T-helper 17 cell (primary cell): ENCODE results near the gene MBD3. TPM values are rescaled to one million over a fixed set of nuclear protein-coding genes. Genes with fewer than 3 reads are reported as not detected.

ENCODE experiments used
- ATAC-seq: fragments of 150-1000 bp; cut with Tn5 transposase; 2 replicates; pipeline ENCODE4 v1.10.0; 2021; ENCODE audit warnings: mild to moderate bottlenecking, moderate library complexity
- DNase-seq, 3 donors: peaks; one replicate each; pipeline versions ENCODE4 v3.0.0 to v3.0.0-alpha.2; 2020 to 2021
- H3K9me3 ChIP-seq: one replicate; pipeline ENCODE4 v1.7.0; 2013; ENCODE audit warnings: low read length, mild to moderate bottlenecking; ENCODE audit not compliant: control insufficient read depth, poor library complexity, severe bottlenecking
- H3K27ac Mint-ChIP-seq: one replicate; pipeline ENCODE4 v1.8.0; 2022; ENCODE audit warnings: mild to moderate bottlenecking, moderate library complexity, mixed read lengths
- H3K27me3 Mint-ChIP-seq: one replicate; pipeline ENCODE4 v1.8.0; 2022; ENCODE audit warnings: mixed read lengths
- H3K36me3 Mint-ChIP-seq: one replicate; pipeline ENCODE4 v1.8.0; 2022; ENCODE audit warnings: low read depth, mixed read lengths
- H3K4me1 Mint-ChIP-seq: one replicate; pipeline ENCODE4 v1.8.0; 2022; ENCODE audit warnings: mild to moderate bottlenecking, mixed read lengths
- H3K4me3 Mint-ChIP-seq: one replicate; pipeline ENCODE4 v1.8.0; 2022; ENCODE audit warnings: mild to moderate bottlenecking, moderate library complexity, mixed read lengths
- total RNA-seq, 4 donors: library from RNA in 2 of 4; stranded (reverse) in 2 of 4; gene quantifications; one replicate each; pipeline ENCODE4 v1.2.3 and lab custom pipeline; 2022 to 2026

Gene MBD3
- total RNA-seq, 2 donors from 2014 or later: 37.9 to 40.6 TPM

- H3K27ac Mint-ChIP-seq: no peak overlapping the region
- DNase-seq: peak in 1 of 3 donors; percentile 21
- H3K36me3 Mint-ChIP-seq: no peaks in the 10 kb centered on the region
- H3K9me3 ChIP-seq: no peaks in the 10 kb centered on the region
- H3K4me1 Mint-ChIP-seq: peaks cover 10% of the 10 kb centered on the region
- peak; percentile 52 for ATAC-seq
- H3K4me3 Mint-ChIP-seq: no peak overlapping the region
- H3K27me3 Mint-ChIP-seq: peaks cover 6% of the 10 kb centered on the region
Observed at GRCh38 chr19:1567848-1568227, 24.8 kb downstream of the MBD3 start.

DNA sequence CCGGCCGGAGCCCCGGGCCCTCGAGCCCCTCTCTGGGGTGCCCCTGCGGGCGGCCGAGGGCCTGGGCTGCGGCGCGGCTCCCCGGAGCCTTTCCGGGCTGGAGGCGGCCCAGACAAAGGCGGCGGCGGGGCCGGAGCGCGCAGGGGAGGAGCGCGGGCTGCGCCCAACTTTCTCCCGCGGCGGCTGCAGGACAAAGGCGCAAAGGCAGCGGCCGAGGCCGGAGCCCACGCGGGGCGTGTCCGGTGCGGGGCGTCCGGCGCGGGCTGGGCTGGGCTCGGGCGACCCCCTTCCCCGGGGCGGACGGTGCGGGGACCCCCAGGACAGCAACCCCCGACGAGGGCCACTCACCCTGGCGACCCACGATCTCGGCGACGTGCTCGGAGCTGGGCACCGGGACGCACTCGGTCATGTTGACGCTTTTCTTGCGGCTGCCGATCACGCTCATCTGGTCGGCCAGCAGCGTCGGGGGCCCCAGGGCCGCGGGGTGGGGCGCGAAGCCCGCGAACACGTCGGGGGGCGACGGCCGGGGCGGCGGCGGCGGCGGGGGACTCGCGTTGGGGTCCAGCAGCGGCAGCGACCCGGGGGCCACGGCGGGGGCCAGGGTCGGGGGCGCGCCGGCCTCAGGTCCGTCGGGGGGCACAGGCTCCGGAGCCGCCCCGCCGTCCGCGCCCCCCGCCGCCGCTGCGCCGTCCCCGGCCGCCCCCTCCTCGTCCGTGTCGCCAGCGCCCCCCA, 25.4 kb downstream of the MBD3 start:
- peak overlapping the region; percentile 57 for H3K4me3 Mint-ChIP-seq
- H3K27me3 Mint-ChIP-seq: peaks cover 6% of the 10 kb centered on the region
- peaks cover 10% of the 10 kb centered on the region for H3K4me1 Mint-ChIP-seq
- ATAC-seq (no peak), DNase-seq (no peak)
- H3K27ac Mint-ChIP-seq: no peak overlapping the region
- H3K36me3 Mint-ChIP-seq: no peaks in the 10 kb centered on the region
- no peaks in the 10 kb centered on the region for H3K9me3 ChIP-seq

- no peaks in the 10 kb centered on the region for H3K9me3 ChIP-seq
- DNase-seq (no peak), ATAC-seq (no peak)
- Mint-ChIP-seq H3K27me3 (peaks cover 6% of the 10 kb centered on the region), H3K4me1 (peaks cover 10% of the 10 kb centered on the region), H3K4me3 (peak overlapping the region; percentile 59), H3K36me3 (no peaks in the 10 kb centered on the region), H3K27ac (no peak overlapping the region)
Observed at GRCh38 chr19:1566392-1567115, 26.1 kb downstream of the MBD3 start.

GRCh38 chr19:1563251-1563650, 29.4 kb downstream of the MBD3 start:
- no peaks in the 10 kb centered on the region for H3K9me3 ChIP-seq
- Mint-ChIP-seq H3K4me3 (no peak overlapping the region), H3K36me3 (no peaks in the 10 kb centered on the region), H3K27me3 (no peaks in the 10 kb centered on the region), H3K4me1 (peaks cover 2% of the 10 kb centered on the region), H3K27ac (no peak overlapping the region)
- no peak for ATAC-seq
- DNase-seq: no peak

DNA sequence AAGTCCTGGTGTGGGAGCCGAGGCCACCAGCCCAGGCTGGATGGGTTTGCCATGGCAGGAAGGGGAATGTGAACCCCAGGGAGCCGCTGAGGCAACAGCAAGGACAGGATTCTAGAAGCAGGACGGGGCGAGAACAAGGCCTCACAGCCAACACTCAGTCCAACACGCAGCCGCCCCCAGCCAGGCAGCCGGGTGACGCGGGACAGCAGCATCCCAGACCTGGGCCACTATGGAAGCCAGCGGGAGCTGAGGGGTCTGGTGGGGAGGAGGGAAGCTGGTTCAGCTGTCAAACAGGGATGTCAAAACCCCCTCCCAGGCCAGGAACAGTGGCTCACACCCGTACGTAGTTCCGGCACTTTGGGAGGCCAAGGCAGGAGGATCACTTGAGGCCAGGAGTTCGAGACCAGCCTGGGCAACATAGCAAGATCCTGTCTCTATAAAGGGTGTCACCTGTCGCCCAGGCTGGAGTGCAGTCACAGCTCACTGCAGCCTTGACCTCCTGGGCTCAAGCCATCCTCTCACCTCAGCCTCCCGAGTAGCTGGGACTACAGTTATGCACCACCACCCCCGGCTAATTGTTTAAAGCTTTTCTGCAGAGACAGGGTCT, 31.3 kb downstream of the MBD3 start:
- no peaks in the 10 kb centered on the region for H3K36me3 Mint-ChIP-seq
- H3K4me3 Mint-ChIP-seq: no peak overlapping the region
- no peak for ATAC-seq
- no peak overlapping the region for H3K27ac Mint-ChIP-seq
- no peaks in the 10 kb centered on the region for H3K27me3 Mint-ChIP-seq
- peaks cover 2% of the 10 kb centered on the region for H3K4me1 Mint-ChIP-seq
- no peak for DNase-seq
- no peaks in the 10 kb centered on the region for H3K9me3 ChIP-seq

DNA sequence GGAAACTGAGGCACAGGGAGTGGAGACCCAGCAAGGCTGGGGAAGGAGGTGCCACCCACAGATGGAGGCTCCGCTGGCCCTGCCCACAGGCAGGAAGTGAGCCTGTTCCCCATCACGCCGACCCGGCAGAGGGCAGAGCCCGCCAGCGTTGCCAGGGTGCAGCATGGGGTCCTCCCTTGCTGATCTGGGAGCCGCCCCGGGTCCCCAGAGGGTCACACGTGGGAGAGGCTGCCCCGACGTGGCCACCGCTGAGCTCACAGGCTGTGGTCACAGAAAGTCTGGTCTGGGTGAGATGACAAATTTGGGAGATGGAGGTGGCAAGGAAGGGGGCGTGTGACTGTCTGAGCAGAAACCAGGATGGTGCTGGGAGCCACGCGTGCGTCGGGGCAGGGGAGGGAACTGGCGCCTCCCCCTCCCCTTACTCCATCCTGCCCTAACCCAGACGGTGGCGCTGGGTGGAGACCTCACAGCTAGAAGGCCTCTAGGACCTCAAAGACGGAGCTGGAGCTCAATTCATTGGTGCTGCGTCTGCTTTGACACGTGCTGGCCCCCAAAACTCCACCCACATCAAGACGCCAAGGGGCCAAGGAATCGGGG, 32.3 kb downstream of the MBD3 start:
- H3K27ac Mint-ChIP-seq: no peak overlapping the region
- no peaks in the 10 kb centered on the region for H3K9me3 ChIP-seq
- H3K36me3 Mint-ChIP-seq: no peaks in the 10 kb centered on the region
- DNase-seq (no peak), ATAC-seq (no peak)
- no peak overlapping the region for H3K4me3 Mint-ChIP-seq
- peaks cover 2% of the 10 kb centered on the region for H3K4me1 Mint-ChIP-seq
- H3K27me3 Mint-ChIP-seq: no peaks in the 10 kb centered on the region

- H3K36me3 Mint-ChIP-seq: no peaks in the 10 kb centered on the region
- H3K27ac Mint-ChIP-seq: no peak overlapping the region
- H3K27me3 Mint-ChIP-seq: no peaks in the 10 kb centered on the region
- DNase-seq (no peak), ATAC-seq (no peak)
- no peak overlapping the region for H3K4me3 Mint-ChIP-seq
- no peaks in the 10 kb centered on the region for H3K9me3 ChIP-seq
- H3K4me1 Mint-ChIP-seq: no peaks in the 10 kb centered on the region
Observed at GRCh38 chr19:1558552-1558951, 34.1 kb downstream of the MBD3 start.

GRCh38 chr19:1556390-1557070, 36.1 kb downstream of the MBD3 start:
- no peaks in the 10 kb centered on the region for H3K9me3 ChIP-seq
- Mint-ChIP-seq H3K4me1 (no peaks in the 10 kb centered on the region), H3K27me3 (peaks cover 8% of the 10 kb centered on the region), H3K27ac (no peak overlapping the region), H3K36me3 (peaks cover 4% of the 10 kb centered on the region), H3K4me3 (no peak overlapping the region)
- DNase-seq (no peak), ATAC-seq (no peak)

GRCh38 chr19:1555487-1556389, 36.9 kb downstream of the MBD3 start:
- no peaks in the 10 kb centered on the region for H3K4me1 Mint-ChIP-seq
- no peaks in the 10 kb centered on the region for H3K9me3 ChIP-seq
- no peak overlapping the region for H3K27ac Mint-ChIP-seq
- DNase-seq (no peak), ATAC-seq (no peak)
- H3K4me3 Mint-ChIP-seq: no peak overlapping the region
- peaks cover 8% of the 10 kb centered on the region for H3K27me3 Mint-ChIP-seq
- H3K36me3 Mint-ChIP-seq: peaks cover 4% of the 10 kb centered on the region

GRCh38 chr19:1554968-1555367, 37.7 kb downstream of the MBD3 start:
- no peak overlapping the region for H3K27ac Mint-ChIP-seq
- no peak for DNase-seq
- H3K27me3 Mint-ChIP-seq: peaks cover 8% of the 10 kb centered on the region
- ATAC-seq: no peak
- H3K9me3 ChIP-seq: no peaks in the 10 kb centered on the region
- H3K36me3 Mint-ChIP-seq: peaks cover 4% of the 10 kb centered on the region
- H3K4me1 Mint-ChIP-seq: no peaks in the 10 kb centered on the region
- no peak overlapping the region for H3K4me3 Mint-ChIP-seq

GRCh38 chr19:1553415-1553814, 39.2 kb downstream of the MBD3 start:
- Mint-ChIP-seq H3K36me3 (peaks cover 4% of the 10 kb centered on the region), H3K4me3 (no peak overlapping the region), H3K27ac (no peak overlapping the region), H3K27me3 (peaks cover 8% of the 10 kb centered on the region), H3K4me1 (no peaks in the 10 kb centered on the region)
- DNase-seq: no peak
- no peaks in the 10 kb centered on the region for H3K9me3 ChIP-seq
- no peak for ATAC-seq
